GM19395 (cell line): Measurements from ENCODE around the gene HOXC11.

Experiments
- ATAC-seq: cut with Tn5 transposase; IDR thresholded peaks from one replicate; pipeline ENCODE4 v1.9.1; 2021; ENCODE audit warnings: mild to moderate bottlenecking, moderate library complexity; ENCODE audit not compliant: unreplicated experiment

The HOXC11 gene

GRCh38 chr12:53956251-53956887, 16.6 kb upstream of the HOXC11 start:
- no peak for ATAC-seq

- ATAC-seq, result no peak
Observed at GRCh38 chr12:53956914-53957536, 15.9 kb upstream of the HOXC11 start.

GRCh38 chr12:53958128-53958527, 14.8 kb upstream of the HOXC11 start:
- no peak for ATAC-seq

GRCh38 chr12:53959314-53959713, 13.6 kb upstream of the HOXC11 start:
- no peak for ATAC-seq

- no peak for ATAC-seq
Observed at GRCh38 chr12:53960187-53961024, 12.5 kb upstream of the HOXC11 start.

GRCh38 chr12:53961025-53961761, 11.7 kb upstream of the HOXC11 start:
- no peak for ATAC-seq

- ATAC-seq, result no peak
Observed at GRCh38 chr12:53963005-53963404, 9.9 kb upstream of the HOXC11 start.

- ATAC-seq, result no peak
Observed at GRCh38 chr12:53963434-53964314, 9.3 kb upstream of the HOXC11 start.

- no peak for ATAC-seq
Observed at GRCh38 chr12:53964315-53964713, 8.6 kb upstream of the HOXC11 start.

GRCh38 chr12:53965281-53966084, 7.4 kb upstream of the HOXC11 start:
- no peak for ATAC-seq

GRCh38 chr12:53966085-53966384, 6.9 kb upstream of the HOXC11 start:
- ATAC-seq, result no peak

GRCh38 chr12:53966385-53967133, 6.4 kb upstream of the HOXC11 start:
- no peak for ATAC-seq

- ATAC-seq, result no peak
Observed at GRCh38 chr12:53967421-53967925, 5.5 kb upstream of the HOXC11 start.

GRCh38 chr12:53968214-53969127, 4.5 kb upstream of the HOXC11 start:
- ATAC-seq, result no peak

- no peak for ATAC-seq
Observed at GRCh38 chr12:53969588-53970259, 3.2 kb upstream of the HOXC11 start.

- ATAC-seq, result no peak
Observed at GRCh38 chr12:53970451-53970850, 2.5 kb upstream of the HOXC11 start.

GRCh38 chr12:53971129-53971528, 1.8 kb upstream of the HOXC11 start:
- no peak for ATAC-seq
